Loucy (cell line): Measurements from ENCODE around the gene SIRPB1.

Source experiments
- H2AFZ ChIP-seq: fragments of 200-600 bp; sonication (generic); 2 replicates; pipeline ENCODE4 v1.6.0; 2016; ENCODE audit warnings: antibody characterized with exemption, mild to moderate bottlenecking, low read length, moderate library complexity
- H3F3A ChIP-seq: fragments of 200-600 bp; 2 replicates; pipeline ENCODE4 v1.6.0; 2016; ENCODE audit warnings: antibody characterized with exemption, low read depth, mild to moderate bottlenecking
- H3K27me3 ChIP-seq: fragments of 200-600 bp; sonication (generic); 2 replicates; pipeline ENCODE4 v1.6.1; 2014; ENCODE audit warnings: low read length, mild to moderate bottlenecking; ENCODE audit not compliant: insufficient read depth, poor library complexity, severe bottlenecking
- H3K36me3 ChIP-seq: fragments of 200-600 bp; sonication (generic); 2 replicates; pipeline ENCODE4 v1.6.1; 2016; ENCODE audit warnings: low read length; ENCODE audit not compliant: insufficient read depth
- H3K4me1 ChIP-seq: fragments of 200-600 bp; sonication (generic); 2 replicates; pipeline ENCODE4 v1.5.1; 2014; ENCODE audit warnings: low read length, mild to moderate bottlenecking; ENCODE audit not compliant: insufficient read depth, poor library complexity, severe bottlenecking
- H3K4me2 ChIP-seq: fragments of 200-600 bp; sonication (generic); 2 replicates; pipeline ENCODE4 v1.6.0; 2014; ENCODE audit warnings: antibody characterized with exemption, low read length, low read depth, mild to moderate bottlenecking; ENCODE audit not compliant: poor library complexity, severe bottlenecking
- H3K4me3 ChIP-seq: fragments of 200-600 bp; sonication (generic); 2 replicates; pipeline ENCODE4 v1.5.1; 2014; ENCODE audit warnings: low read length, mild to moderate bottlenecking, mixed read lengths; ENCODE audit not compliant: poor library complexity, severe bottlenecking
- H3K79me2 ChIP-seq: fragments of 200-600 bp; sonication (generic); 2 replicates; pipeline ENCODE4 v1.6.1; 2014; ENCODE audit warnings: low read length; ENCODE audit not compliant: insufficient read depth
- H3K9ac ChIP-seq: fragments of 200-600 bp; sonication (generic); 2 replicates; pipeline ENCODE4 v1.6.0; 2014; ENCODE audit warnings: mild to moderate bottlenecking, low read depth, low read length, moderate library complexity; ENCODE audit not compliant: poor library complexity, severe bottlenecking
- H3K9me2 ChIP-seq: fragments of 200-600 bp; sonication (generic); replicated peaks from 2 replicates; pipeline ENCODE4 v1.6.1; 2016; ENCODE audit warnings: low read depth, low read length, mixed read lengths
- H3K9me3 ChIP-seq: fragments of 200-600 bp; sonication (generic); 2 replicates; pipeline ENCODE4 v1.6.1; 2014; ENCODE audit warnings: mild to moderate bottlenecking, antibody characterized with exemption, low read length, low read depth; ENCODE audit not compliant: insufficient read depth
- H4K20me1 ChIP-seq: fragments of 200-600 bp; sonication (generic); 2 replicates; pipeline ENCODE4 v1.6.0; 2014; ENCODE audit warnings: antibody characterized with exemption, low read length, mild to moderate bottlenecking; ENCODE audit not compliant: insufficient read depth, poor library complexity, severe bottlenecking
- EZH2phosphoT487 ChIP-seq: fragments of 200-600 bp; IDR thresholded peaks from 2 replicates; pipeline ENCODE4 v1.6.1; 2018; ENCODE audit warnings: antibody characterized with exemption, mild to moderate bottlenecking, moderate library complexity, borderline replicate concordance
- TF ChIP-seq, protein P1 (sequence below): fragments of 200-600 bp; sonication (generic); conservative IDR thresholded peaks from 2 replicates; pipeline ENCODE4 v1.5.1; 2014; ENCODE audit warnings: mild to moderate bottlenecking, antibody characterized with exemption, low read length

Gene SIRPB1

DNA sequence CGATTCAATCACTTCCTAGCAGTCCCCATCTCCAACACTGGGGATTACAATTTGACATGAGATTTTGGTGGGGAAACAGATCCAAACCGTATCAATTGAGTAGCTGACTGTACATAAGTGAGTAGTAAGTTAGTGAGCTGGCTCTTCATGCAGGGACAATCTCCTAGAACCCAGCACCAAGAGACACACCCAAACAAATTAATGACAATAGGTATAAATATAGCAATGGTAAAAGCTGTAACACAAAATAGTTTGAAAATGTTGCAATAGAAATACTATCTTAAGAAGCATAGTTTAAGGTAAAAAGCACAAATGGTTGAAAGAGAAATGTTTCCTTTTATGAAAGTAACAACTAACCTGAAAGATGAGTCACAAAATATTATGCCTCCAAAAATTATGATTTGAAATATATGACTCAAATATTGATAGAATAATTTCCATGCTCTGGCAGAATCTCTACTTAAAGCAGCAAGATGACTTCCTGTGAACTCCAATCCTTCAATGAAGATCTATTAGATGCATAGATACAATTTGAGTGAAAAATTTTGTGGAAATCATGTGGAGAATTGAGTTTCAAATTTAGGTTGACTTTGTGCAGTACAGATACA lies 5.4 kb upstream of the SIRPB1 start:
- H3K9me2 ChIP-seq = no peaks in the 10 kb centered on the region
- no peaks in the 10 kb centered on the region for H4K20me1 ChIP-seq
- no peak overlapping the region for H3K9ac ChIP-seq
- TF ChIP-seq EZH2phosphoT487 = no peak
- TF ChIP-seq, protein P1, sequence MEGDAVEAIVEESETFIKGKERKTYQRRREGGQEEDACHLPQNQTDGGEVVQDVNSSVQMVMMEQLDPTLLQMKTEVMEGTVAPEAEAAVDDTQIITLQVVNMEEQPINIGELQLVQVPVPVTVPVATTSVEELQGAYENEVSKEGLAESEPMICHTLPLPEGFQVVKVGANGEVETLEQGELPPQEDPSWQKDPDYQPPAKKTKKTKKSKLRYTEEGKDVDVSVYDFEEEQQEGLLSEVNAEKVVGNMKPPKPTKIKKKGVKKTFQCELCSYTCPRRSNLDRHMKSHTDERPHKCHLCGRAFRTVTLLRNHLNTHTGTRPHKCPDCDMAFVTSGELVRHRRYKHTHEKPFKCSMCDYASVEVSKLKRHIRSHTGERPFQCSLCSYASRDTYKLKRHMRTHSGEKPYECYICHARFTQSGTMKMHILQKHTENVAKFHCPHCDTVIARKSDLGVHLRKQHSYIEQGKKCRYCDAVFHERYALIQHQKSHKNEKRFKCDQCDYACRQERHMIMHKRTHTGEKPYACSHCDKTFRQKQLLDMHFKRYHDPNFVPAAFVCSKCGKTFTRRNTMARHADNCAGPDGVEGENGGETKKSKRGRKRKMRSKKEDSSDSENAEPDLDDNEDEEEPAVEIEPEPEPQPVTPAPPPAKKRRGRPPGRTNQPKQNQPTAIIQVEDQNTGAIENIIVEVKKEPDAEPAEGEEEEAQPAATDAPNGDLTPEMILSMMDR = no peak
- no peaks in the 10 kb centered on the region for H3K79me2 ChIP-seq
- no peaks in the 10 kb centered on the region for H3F3A ChIP-seq
- H3K27me3 ChIP-seq = no peaks in the 10 kb centered on the region
- H3K9me3 ChIP-seq = no peaks in the 10 kb centered on the region
- H3K4me1 ChIP-seq = peaks cover 21% of the 10 kb centered on the region
- H3K36me3 ChIP-seq = no peaks in the 10 kb centered on the region
- no peak overlapping the region for H3K4me2 ChIP-seq
- no peak overlapping the region for H3K4me3 ChIP-seq
- H2AFZ ChIP-seq = no peak overlapping the region

DNA sequence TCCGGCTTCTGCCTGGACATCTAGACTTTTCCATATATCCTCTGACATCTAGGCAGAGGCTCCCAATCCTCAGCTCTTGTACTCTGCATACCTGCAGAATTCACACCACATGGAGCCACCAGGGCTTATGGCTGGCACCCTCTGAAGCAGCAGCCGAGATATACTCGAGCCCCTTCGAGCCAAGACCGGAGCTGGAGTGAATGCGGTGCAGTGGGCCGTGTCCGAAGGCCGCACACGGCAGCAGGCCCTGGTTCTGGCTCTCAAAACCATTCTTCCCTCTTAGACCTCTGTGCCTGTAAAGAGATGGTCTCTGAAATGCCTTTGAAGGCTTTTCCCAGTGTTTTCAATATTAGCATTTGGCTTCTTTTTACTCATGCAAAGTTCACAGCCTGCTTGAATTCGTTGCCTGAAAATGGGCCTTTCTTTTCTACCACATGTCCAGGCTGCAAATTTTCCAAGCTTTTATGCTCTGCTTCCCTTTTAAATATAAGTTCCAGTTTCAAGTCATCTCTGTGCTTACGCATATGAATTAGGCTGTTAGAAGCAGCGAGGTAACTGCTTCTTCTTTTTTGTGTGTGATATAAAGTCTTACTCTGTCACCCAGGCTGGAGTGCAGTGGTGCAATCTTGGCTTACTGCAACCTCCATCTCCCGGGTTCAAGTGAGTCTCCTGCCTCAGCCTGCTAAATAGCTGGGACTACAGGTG lies 3.8 kb upstream of the SIRPB1 start:
- peaks cover 4% of the 10 kb centered on the region; the same call in 1 of the 2 replicates for H3K9me3 ChIP-seq
- H3K9ac ChIP-seq = no peak overlapping the region
- TF ChIP-seq EZH2phosphoT487 = no peak
- TF ChIP-seq, protein P1 = no peak
- no peaks in the 10 kb centered on the region for H3K9me2 ChIP-seq
- no peak overlapping the region for H3K4me2 ChIP-seq
- H4K20me1 ChIP-seq = no peaks in the 10 kb centered on the region
- no peak overlapping the region for H2AFZ ChIP-seq
- H3K4me1 ChIP-seq = peaks cover 30% of the 10 kb centered on the region
- no peak overlapping the region for H3K4me3 ChIP-seq
- H3K27me3 ChIP-seq = no peaks in the 10 kb centered on the region
- no peaks in the 10 kb centered on the region for H3K36me3 ChIP-seq
- no peaks in the 10 kb centered on the region for H3K79me2 ChIP-seq
- no peaks in the 10 kb centered on the region for H3F3A ChIP-seq

DNA sequence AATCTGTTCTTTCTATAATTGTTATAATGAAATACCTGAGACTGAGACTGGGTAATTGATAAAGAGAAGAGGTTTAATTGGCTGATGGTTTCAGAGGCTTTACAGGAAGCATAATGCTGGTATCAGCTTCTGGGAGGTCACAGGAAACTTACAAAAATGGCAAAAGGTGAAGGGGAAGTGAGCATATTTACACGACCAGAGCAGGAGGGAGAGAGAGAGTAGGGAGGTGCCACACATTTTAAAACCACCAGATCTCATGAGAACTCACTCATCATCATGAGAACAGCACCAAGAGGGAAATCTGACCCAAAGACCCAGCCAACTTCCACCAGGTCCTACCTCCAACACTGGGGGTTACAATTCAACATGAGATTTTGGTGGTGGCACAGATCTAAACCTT lies 2.6 kb upstream of the SIRPB1 start:
- TF ChIP-seq, protein P1 = no peak
- TF ChIP-seq EZH2phosphoT487 = no peak
- H3K4me1 ChIP-seq = peaks cover 30% of the 10 kb centered on the region
- H3K4me2 ChIP-seq = peak overlapping the region; percentile 16

More for the DNA sequence above, 2.6 kb upstream of the SIRPB1 start:
- H3K9ac ChIP-seq = no peak overlapping the region
- H3K4me3 ChIP-seq = no peak overlapping the region
- H2AFZ ChIP-seq = peak overlapping the region; percentile 53; the same call in 1 of the 2 replicates
- H3K9me3 ChIP-seq = peaks cover 8% of the 10 kb centered on the region; the same call in 1 of the 2 replicates
- H3K36me3 ChIP-seq = no peaks in the 10 kb centered on the region
- no peaks in the 10 kb centered on the region for H3K9me2 ChIP-seq
- no peaks in the 10 kb centered on the region for H3K27me3 ChIP-seq
- H4K20me1 ChIP-seq = no peaks in the 10 kb centered on the region
- H3K79me2 ChIP-seq = no peaks in the 10 kb centered on the region
- H3F3A ChIP-seq = no peaks in the 10 kb centered on the region
